Neural progenitor cell (in vitro differentiated cells): ENCODE results near the gene GLG1. TPM values are rescaled to one million over a fixed set of nuclear protein-coding genes. Genes with fewer than 3 reads are reported as not detected.

Experiments used
- DNase-seq: peaks from one replicate; pipeline ENCODE4 v3.0.0-alpha.2; 2016; ENCODE audit warnings: low spot score
- H2AFZ ChIP-seq: fragments of 200-600 bp; sonication (generic); replicated peaks from 2 replicates; pipeline ENCODE4 v1.6.1; 2016; ENCODE audit warnings: antibody characterized with exemption
- H3F3A ChIP-seq: fragments of 200-600 bp; sonication (generic); 2 replicates; pipeline ENCODE4 v1.6.1; 2016; ENCODE audit warnings: antibody characterized with exemption, low read depth
- H3K27ac ChIP-seq: fragments of 200-600 bp; sonication (generic); 2 replicates; pipeline ENCODE4 v1.5.1; 2016; ENCODE audit warnings: mild to moderate bottlenecking
- H3K27me3 ChIP-seq: fragments of 200-600 bp; sonication (generic); 2 replicates; pipeline ENCODE4 v1.6.1; 2016; ENCODE audit warnings: mild to moderate bottlenecking, moderate library complexity
- H3K36me3 ChIP-seq: fragments of 200-600 bp; sonication (generic); 2 replicates; pipeline ENCODE4 v1.5.1; 2016
- H3K4me1 ChIP-seq: fragments of 200-600 bp; sonication (generic); 2 replicates; pipeline ENCODE4 v1.6.1; 2016; ENCODE audit warnings: mixed run types
- H3K4me2 ChIP-seq: fragments of 200-600 bp; sonication (generic); 2 replicates; pipeline ENCODE4 v1.6.1; 2016
- H3K4me3 ChIP-seq: fragments of 200-600 bp; sonication (generic); 2 replicates; pipeline ENCODE4 v1.5.1; 2016
- H3K79me2 ChIP-seq: fragments of 200-600 bp; sonication (generic); 2 replicates; pipeline ENCODE4 v1.6.1; 2016; ENCODE audit warnings: low read depth
- H3K9ac ChIP-seq: fragments of 200-600 bp; sonication (generic); 2 replicates; pipeline ENCODE4 v1.6.1; 2016
- H3K9me3 ChIP-seq: fragments of 200-600 bp; sonication (generic); 2 replicates; pipeline ENCODE4 v1.5.1; 2016; ENCODE audit warnings: low read depth
- H4K20me1 ChIP-seq: fragments of 200-600 bp; sonication (generic); 2 replicates; pipeline ENCODE4 v1.6.1; 2016; ENCODE audit warnings: low read depth
- H3K27ac Mint-ChIP-seq: 3 replicates; pipeline ENCODE4 v1.8.0; 2021; ENCODE audit warnings: mixed read lengths
- H3K27me3 Mint-ChIP-seq: 2 replicates; pipeline ENCODE4 v1.8.0; 2022; ENCODE audit warnings: low read depth, mild to moderate bottlenecking, inconsistent platforms, moderate library complexity, mixed read lengths; ENCODE audit not compliant: insufficient read depth
- H3K36me3 Mint-ChIP-seq: 3 replicates; pipeline ENCODE4 v1.8.0; 2021; ENCODE audit warnings: mixed read lengths
- H3K4me1 Mint-ChIP-seq: 3 replicates; pipeline ENCODE4 v1.8.0; 2021; ENCODE audit warnings: mixed read lengths
- H3K4me3 Mint-ChIP-seq: 3 replicates; pipeline ENCODE4 v1.8.0; 2021; ENCODE audit warnings: mild to moderate bottlenecking, moderate library complexity, mixed read lengths
- H3K9me3 Mint-ChIP-seq: 3 replicates; pipeline ENCODE4 v1.8.0; 2020; ENCODE audit warnings: mixed read lengths
- EZH2 ChIP-seq: fragments of 200-600 bp; sonication (generic); IDR thresholded peaks from 2 replicates; pipeline ENCODE4 v1.6.1; 2017; ENCODE audit warnings: antibody characterized with exemption, mild to moderate bottlenecking, moderate library complexity
- EZH2phosphoT487 ChIP-seq: fragments of 200-600 bp; sonication (generic); IDR thresholded peaks from 2 replicates; pipeline ENCODE4 v1.6.1; 2017; ENCODE audit warnings: antibody characterized with exemption
- total RNA-seq: library from RNA; depleted of rRNA; stranded (reverse); fragments of >200 nt; gene quantifications from 2 replicates; pipeline ENCODE4 v1.2.3, GENCODE V29; 2015; ENCODE audit warnings: low replicate concordance
- TF ChIP-seq, protein P1 (sequence below): fragments of 200-600 bp; sonication (generic); IDR thresholded peaks from 2 replicates; pipeline ENCODE4 v1.5.1; 2017; ENCODE audit warnings: antibody characterized with exemption, mild to moderate bottlenecking

The GLG1 gene
- total RNA-seq, 1 donor from 2014 or later, result 117 TPM

DNA sequence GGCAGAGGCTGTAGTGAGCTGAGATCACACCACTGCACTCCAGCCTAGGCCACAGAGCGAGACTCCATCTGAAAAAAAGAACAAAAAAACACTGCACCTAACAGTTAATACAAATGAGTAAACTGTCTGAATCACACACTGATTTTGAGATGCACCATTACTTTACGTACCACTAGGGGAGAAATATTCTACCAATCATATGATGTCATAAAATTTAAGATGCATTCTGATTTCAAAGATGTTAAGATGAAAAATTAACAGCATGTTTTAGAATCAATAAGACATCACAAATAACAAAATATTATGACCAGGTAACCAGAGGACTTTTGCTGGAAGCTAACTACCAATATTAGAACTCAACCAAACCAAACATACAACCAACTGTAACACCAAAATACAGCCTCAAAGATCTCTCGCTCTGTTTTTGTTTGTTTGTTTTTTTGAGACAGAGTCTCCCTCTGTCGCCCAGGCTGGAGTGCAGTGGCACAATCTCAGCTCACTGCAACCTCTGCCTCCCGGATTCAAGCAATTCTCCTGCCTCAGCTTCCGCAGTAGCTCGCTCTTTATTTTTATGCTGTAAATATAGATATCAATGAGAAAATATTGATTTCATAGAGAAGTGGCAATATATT lies 31.6 kb downstream of the GLG1 start:
- H3K4me2 ChIP-seq, result no peak overlapping the region
- H3K27me3 Mint-ChIP-seq, result no peaks in the 10 kb centered on the region
- H3K4me3 Mint-ChIP-seq, result no peak overlapping the region
- no peaks in the 10 kb centered on the region for H3K9me3 ChIP-seq
- TF ChIP-seq EZH2 (no peak), EZH2phosphoT487 (no peak)
- TF ChIP-seq, protein P1, sequence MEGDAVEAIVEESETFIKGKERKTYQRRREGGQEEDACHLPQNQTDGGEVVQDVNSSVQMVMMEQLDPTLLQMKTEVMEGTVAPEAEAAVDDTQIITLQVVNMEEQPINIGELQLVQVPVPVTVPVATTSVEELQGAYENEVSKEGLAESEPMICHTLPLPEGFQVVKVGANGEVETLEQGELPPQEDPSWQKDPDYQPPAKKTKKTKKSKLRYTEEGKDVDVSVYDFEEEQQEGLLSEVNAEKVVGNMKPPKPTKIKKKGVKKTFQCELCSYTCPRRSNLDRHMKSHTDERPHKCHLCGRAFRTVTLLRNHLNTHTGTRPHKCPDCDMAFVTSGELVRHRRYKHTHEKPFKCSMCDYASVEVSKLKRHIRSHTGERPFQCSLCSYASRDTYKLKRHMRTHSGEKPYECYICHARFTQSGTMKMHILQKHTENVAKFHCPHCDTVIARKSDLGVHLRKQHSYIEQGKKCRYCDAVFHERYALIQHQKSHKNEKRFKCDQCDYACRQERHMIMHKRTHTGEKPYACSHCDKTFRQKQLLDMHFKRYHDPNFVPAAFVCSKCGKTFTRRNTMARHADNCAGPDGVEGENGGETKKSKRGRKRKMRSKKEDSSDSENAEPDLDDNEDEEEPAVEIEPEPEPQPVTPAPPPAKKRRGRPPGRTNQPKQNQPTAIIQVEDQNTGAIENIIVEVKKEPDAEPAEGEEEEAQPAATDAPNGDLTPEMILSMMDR, result no peak
- H3K4me1 Mint-ChIP-seq, result peaks cover 25% of the 10 kb centered on the region
- H3F3A ChIP-seq, result no peaks in the 10 kb centered on the region
- no peak overlapping the region for H3K9ac ChIP-seq
- peak overlapping the region; percentile 7 for H3K27ac ChIP-seq
- H3K27ac Mint-ChIP-seq, result peak overlapping the region; percentile 78
- H2AFZ ChIP-seq, result no peak overlapping the region
- no peaks in the 10 kb centered on the region for H3K27me3 ChIP-seq
- H3K36me3 ChIP-seq, result no peaks in the 10 kb centered on the region
- H4K20me1 ChIP-seq, result peaks cover 92% of the 10 kb centered on the region
- H3K4me1 ChIP-seq, result no peaks in the 10 kb centered on the region
- no peak for DNase-seq
- H3K4me3 ChIP-seq, result no peak overlapping the region
- peaks cover 98% of the 10 kb centered on the region for H3K79me2 ChIP-seq
- H3K36me3 Mint-ChIP-seq, result no peaks in the 10 kb centered on the region
- peaks cover 2% of the 10 kb centered on the region for H3K9me3 Mint-ChIP-seq

DNA sequence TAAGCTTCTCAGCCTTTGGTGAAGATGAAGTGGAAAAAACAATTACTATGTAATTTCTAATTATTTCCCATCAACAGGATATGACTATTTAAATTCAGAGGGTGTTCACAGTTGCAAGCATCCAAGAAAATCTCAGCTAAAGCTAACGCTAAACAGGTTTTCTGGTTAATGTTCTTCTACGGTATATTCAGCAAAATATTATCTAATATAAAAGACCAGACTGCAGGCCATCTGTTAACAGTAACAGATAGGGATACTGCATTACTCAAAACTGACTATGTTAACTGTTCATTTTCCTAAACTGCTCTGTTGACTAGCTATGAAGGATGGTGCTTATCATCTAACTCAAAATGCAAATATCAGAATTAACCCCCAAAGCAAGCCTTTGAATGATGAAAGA lies 32.8 kb downstream of the GLG1 start:
- H3K4me1 Mint-ChIP-seq, result peaks cover 25% of the 10 kb centered on the region

DNA sequence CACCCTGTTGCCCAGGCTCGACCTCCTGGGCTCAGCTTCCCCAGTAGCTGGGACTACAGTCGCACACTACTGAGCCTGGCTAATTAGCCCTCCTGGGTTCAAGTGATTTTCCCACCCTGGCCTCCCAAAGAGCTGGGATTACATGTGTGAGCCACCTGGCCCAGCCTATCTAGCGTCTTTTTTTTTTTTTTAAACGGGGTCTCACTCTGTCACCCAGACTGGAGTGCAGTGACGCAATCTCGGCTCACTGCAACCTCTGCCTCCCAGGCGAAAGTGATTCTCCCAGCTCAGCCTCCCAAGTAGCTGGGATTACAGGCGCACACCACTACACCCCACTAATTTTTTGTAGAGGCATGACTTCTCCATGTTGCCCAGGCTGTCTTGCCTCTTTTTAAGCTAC lies 33.3 kb downstream of the GLG1 start:
- H3K9me3 ChIP-seq, result no peaks in the 10 kb centered on the region
- Mint-ChIP-seq H3K36me3 (peaks cover 2% of the 10 kb centered on the region), H3K9me3 (peaks cover 2% of the 10 kb centered on the region), H3K4me3 (no peak overlapping the region), H3K4me1 (peaks cover 21% of the 10 kb centered on the region), H3K27ac (no peak overlapping the region), H3K27me3 (no peaks in the 10 kb centered on the region)
- DNase-seq, result no peak
- TF ChIP-seq EZH2phosphoT487 (no peak), EZH2 (no peak)
- TF ChIP-seq, protein P1, result no peak
- no peak overlapping the region for H3K4me3 ChIP-seq
- no peaks in the 10 kb centered on the region for H3K4me1 ChIP-seq
- peaks cover 98% of the 10 kb centered on the region for H3K79me2 ChIP-seq
- no peak overlapping the region for H3K9ac ChIP-seq
- H3K36me3 ChIP-seq, result no peaks in the 10 kb centered on the region
- no peaks in the 10 kb centered on the region for H3K27me3 ChIP-seq
- H3F3A ChIP-seq, result no peaks in the 10 kb centered on the region
- H3K4me2 ChIP-seq, result no peak overlapping the region
- H4K20me1 ChIP-seq, result peaks cover 94% of the 10 kb centered on the region
- no peak overlapping the region for H3K27ac ChIP-seq
- no peak overlapping the region for H2AFZ ChIP-seq

More for the DNA sequence above, 32.8 kb downstream of the GLG1 start:
- peaks cover 2% of the 10 kb centered on the region for H3K36me3 Mint-ChIP-seq
- Histone ChIP-seq H3K4me3 (no peak overlapping the region), H2AFZ (no peak overlapping the region), H4K20me1 (peaks cover 94% of the 10 kb centered on the region), H3K4me1 (no peaks in the 10 kb centered on the region), H3F3A (no peaks in the 10 kb centered on the region), H3K4me2 (no peak overlapping the region), H3K27me3 (no peaks in the 10 kb centered on the region), H3K36me3 (no peaks in the 10 kb centered on the region), H3K27ac (no peak overlapping the region), H3K9ac (no peak overlapping the region), H3K9me3 (no peaks in the 10 kb centered on the region), H3K79me2 (peaks cover 98% of the 10 kb centered on the region)
- no peak for TF ChIP-seq EZH2
- TF ChIP-seq EZH2phosphoT487, result no peak
- TF ChIP-seq, protein P1, result no peak
- no peak for DNase-seq
- no peak overlapping the region for H3K27ac Mint-ChIP-seq
- H3K4me3 Mint-ChIP-seq, result no peak overlapping the region
- no peaks in the 10 kb centered on the region for H3K27me3 Mint-ChIP-seq
- peaks cover 2% of the 10 kb centered on the region for H3K9me3 Mint-ChIP-seq
